ENCODE measurements around the gene KRTDAP.

KRTDAP gene

DNA sequence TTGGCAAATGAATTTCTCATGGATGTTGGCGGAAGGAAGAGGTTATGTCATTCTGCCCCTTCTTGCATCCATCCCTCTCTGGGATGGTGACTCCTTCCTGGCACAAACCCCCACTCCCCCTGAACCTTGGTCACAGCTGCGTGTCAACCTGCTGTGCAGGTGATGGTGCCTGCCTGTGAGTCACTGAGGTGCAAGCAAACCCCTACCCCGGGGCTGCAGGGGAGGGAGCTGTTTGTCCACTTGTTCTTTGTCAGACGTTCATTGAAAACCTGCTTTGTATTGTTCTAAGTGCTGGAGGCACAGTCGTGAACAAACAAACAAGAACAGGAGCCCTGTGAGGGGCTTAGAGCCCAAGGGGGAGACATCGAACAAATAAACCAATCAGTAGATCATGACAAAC lies 41.0 kb upstream of the KRTDAP start:
- in situ Hi-C loops (cut with HindIII; ENCODE audit: low sequenced_read_pairs) = no loop called here
- H3K4me3 ChIP-seq (ENCODE audit: low read depth, low read length) = no peak overlapping the region
- TF ChIP-seq, protein P1, sequence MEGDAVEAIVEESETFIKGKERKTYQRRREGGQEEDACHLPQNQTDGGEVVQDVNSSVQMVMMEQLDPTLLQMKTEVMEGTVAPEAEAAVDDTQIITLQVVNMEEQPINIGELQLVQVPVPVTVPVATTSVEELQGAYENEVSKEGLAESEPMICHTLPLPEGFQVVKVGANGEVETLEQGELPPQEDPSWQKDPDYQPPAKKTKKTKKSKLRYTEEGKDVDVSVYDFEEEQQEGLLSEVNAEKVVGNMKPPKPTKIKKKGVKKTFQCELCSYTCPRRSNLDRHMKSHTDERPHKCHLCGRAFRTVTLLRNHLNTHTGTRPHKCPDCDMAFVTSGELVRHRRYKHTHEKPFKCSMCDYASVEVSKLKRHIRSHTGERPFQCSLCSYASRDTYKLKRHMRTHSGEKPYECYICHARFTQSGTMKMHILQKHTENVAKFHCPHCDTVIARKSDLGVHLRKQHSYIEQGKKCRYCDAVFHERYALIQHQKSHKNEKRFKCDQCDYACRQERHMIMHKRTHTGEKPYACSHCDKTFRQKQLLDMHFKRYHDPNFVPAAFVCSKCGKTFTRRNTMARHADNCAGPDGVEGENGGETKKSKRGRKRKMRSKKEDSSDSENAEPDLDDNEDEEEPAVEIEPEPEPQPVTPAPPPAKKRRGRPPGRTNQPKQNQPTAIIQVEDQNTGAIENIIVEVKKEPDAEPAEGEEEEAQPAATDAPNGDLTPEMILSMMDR (IDR thresholded peaks at IDR 0.05; ENCODE audit: low read depth, low read length) = no peak
- no peak for DNase-seq (ENCODE audit: low read depth, low spot score)

DNA sequence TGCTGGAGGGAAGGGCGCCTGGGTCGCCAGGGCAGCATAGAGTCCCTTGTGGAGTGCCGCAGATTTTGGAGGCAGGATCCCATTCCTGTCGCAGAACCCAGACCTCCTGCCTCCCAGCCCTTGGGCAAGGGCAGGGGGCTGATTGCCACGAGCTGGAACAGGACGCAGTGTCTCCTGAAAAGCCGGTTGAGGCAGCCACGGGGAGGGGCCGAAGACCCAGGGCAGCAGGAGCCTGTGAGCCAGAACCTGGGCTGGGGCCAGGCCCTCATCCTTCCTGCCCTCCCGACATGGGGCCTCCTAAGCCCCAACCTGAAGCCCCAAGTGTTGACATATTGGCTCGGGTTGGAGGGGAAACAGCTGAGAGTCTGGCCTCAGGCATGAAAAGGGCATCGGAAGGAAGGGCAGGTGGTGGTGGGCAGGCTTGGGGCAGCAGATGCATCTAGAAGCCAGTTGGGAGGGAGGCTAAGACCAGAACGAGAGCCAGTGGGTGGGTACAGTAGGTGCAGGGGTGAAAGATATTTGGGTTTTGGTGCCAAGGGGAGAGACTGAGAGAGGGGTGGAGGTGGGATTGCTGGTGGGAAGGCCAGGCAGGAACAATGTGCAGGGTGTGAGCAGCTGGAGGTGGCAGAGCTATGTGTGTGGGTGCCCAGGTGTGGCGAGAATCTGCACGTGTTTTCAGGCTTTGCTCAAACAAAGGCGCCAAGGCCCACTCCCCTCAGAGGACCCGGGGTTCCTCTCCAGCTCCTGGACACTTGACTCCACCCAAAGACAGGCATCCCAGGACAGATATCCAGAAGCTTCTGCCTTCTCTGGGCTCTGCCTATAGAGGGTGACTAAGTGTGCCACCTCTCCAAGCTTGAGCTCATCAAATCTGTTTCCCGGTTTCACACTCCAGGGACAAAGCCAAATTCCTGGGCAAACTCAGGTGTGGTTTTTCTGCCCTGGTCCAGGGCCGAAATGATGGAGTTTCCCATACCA lies 39.3 kb upstream of the KRTDAP start:
- no peak overlapping the region for H3K4me3 ChIP-seq (ENCODE audit: low read depth, low read length)
- DNase-seq (ENCODE audit: low read depth, low spot score) = no peak
- in situ Hi-C loops (cut with HindIII; ENCODE audit: low sequenced_read_pairs) = no loop called here
- TF ChIP-seq, protein P1 (IDR thresholded peaks at IDR 0.05; ENCODE audit: low read depth, low read length) = no peak

DNA sequence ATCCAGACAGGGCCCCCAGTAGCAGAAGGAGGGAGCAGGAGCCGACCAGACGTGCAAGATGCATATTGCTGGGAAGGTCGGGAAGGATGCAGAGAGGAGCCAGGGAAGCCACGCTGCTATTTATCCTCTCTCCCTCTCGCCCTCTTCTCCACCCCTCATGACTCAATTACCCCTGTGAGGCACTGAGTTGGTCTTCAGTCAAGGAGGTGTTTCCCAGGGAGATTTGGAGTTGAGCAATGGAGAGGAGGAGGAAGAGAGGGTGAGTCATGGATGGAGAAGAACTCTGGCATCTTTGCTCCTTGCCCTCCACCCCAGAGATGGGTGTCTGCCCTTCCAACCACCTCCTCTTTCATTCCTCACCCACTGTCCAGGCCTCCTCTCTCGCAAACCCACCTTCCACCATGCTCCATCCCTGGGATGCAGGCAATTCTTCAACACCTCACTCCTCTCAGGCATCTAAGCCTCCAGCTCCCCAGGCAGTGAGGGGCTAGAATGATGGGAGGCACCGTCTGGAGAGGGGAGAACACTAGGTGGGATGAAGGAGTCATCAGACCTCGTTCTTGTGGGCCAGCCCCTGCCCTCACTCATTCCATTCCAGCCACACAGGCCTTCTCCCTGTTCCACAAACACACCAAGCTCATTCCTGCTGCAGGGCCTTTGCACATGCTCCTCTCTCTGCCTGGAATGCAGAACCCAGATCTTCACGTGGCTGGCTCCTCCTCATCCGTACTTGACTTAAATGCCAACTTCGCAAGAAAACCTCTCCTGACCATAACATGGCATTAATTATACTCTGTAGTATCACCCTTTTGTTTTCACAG lies 38.2 kb upstream of the KRTDAP start, which contains the start of gene SBSN:
Gene SBSN, minus strand, starts transcription at position 94 of the 821 bp plus-strand sequence. Its CDS starts 30 bp downstream, at position 64.
- in situ Hi-C loops (cut with HindIII; ENCODE audit: low sequenced_read_pairs) = no loop called here
- TF ChIP-seq, protein P1 (IDR thresholded peaks at IDR 0.05; ENCODE audit: low read depth, low read length) = no peak
- DNase-seq (ENCODE audit: low read depth, low spot score) = no peak
- H3K4me3 ChIP-seq (ENCODE audit: low read depth, low read length) = no peak within 1 kb of the TSS

DNA sequence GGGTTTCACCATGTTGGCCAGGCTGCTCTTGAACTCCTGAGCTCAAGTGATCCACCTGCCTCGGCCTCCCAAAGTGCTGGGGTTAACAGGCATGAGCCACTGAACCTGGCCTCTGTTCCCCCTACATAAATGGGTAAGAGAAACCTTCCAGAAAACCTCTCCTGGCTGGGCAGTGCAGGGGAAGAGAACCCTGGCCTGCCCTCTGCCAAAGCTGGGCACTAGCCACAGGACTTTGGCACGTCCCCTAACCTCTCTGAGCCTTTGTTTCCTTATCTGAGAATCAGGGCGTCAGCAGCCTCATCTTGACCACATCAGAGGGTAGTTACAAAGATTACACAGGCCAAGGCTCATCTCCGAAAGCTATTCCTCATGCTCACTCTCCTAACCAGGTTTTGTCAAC lies 35.6 kb upstream of the KRTDAP start:
- TF ChIP-seq, protein P1 (IDR thresholded peaks at IDR 0.05; ENCODE audit: low read depth, low read length) = no peak
- in situ Hi-C loops (cut with HindIII; ENCODE audit: low sequenced_read_pairs) = no loop called here
- DNase-seq (ENCODE audit: low read depth, low spot score) = no peak
- no peak overlapping the region for H3K4me3 ChIP-seq (ENCODE audit: low read depth, low read length)

DNA sequence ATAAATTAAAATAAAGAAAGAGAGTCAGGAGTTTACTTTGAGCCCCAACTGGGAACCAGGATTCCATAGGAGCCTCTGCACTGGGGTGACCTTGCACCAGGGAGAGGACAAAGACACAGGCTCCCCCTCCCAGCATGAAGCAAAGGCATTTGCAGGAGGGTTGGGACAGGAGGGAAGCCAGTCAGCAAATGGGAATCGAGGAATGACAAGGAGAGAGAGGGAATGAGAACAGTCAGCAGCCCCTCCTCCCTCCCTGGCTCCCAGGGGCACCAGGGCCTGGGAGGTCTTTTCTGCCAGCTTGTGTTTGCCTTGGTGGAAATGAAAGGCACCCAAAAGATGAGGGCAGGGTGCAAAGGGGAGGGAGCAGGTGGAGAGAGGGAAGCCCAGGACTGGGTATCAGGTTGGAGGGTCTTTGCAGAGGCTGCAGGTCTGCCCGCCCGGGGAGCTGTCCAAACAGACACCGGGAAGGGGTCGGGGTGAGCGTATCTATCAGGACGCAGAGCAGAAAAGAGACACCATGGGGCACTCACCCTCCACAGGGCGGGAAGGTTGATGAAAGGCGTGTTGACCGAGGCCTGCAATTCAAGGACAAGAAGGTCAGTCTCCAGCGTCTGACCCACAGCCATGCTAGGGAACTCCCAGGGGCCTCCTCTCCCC lies 34.0 kb upstream of the KRTDAP start:
- no peak overlapping the region for H3K4me3 ChIP-seq (ENCODE audit: low read depth, low read length)
- TF ChIP-seq, protein P1 (IDR thresholded peaks at IDR 0.05; ENCODE audit: low read depth, low read length) = no peak
- DNase-seq (ENCODE audit: low read depth, low spot score) = no peak
- in situ Hi-C loops (cut with HindIII; ENCODE audit: low sequenced_read_pairs) = no loop called here

DNA sequence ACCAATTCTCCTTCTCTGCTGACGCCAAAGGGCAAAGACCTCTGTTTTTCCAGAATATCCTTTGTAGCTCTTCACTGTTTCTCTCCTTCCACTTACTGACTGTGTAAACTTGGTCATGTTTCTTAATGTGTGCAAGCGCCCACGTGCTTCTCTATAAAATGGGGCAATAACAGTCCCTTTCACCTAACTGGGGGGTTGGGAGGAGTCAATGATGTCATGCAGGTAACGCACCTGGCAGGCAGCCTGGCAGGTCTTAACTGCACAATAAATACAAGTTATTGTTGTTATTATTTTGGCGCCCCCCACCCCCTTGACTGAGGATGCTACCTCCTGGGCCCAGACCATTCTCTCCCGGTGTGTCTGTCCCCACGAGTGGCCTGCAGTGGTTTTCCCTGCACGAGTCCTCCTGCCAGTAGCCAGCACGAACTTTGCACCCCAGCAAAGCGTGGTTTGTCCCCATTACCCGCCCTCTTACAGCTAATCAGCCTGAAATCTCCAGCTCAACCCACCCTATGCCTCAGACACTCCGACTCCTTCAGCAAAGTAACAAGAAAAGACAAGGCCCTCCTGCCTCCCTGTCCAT lies 32.6 kb upstream of the KRTDAP start:
- TF ChIP-seq, protein P1 (IDR thresholded peaks at IDR 0.05; ENCODE audit: low read depth, low read length) = no peak
- no peak overlapping the region for H3K4me3 ChIP-seq (ENCODE audit: low read depth, low read length)
- in situ Hi-C loops (cut with HindIII; ENCODE audit: low sequenced_read_pairs) = no loop called here
- no peak for DNase-seq (ENCODE audit: low read depth, low spot score)
